MM.1S (cell line): ENCODE data around the gene GMCL2.

Source experiments
- DNase-seq: peaks from one replicate; pipeline ENCODE4 v3.0.0-alpha.2; 2015
- H2AFZ ChIP-seq: fragments of 300-600 bp; sonication (generic); 2 replicates; pipeline ENCODE4 v1.6.0; 2016; ENCODE audit warnings: antibody characterized with exemption, low read length
- H3F3A ChIP-seq: fragments of 300-600 bp; sonication (generic); 2 replicates; pipeline ENCODE4 v1.6.1; 2016; ENCODE audit warnings: mild to moderate bottlenecking, antibody characterized with exemption, low read length, moderate library complexity, mixed read lengths; ENCODE audit not compliant: insufficient read depth
- H3K27ac ChIP-seq: fragments of 300-600 bp; sonication (generic); 2 replicates; pipeline ENCODE4 v1.5.1; 2016; ENCODE audit warnings: mild to moderate bottlenecking, low read length
- H3K27me3 ChIP-seq: fragments of 300-600 bp; sonication (generic); replicated peaks from 2 replicates; pipeline ENCODE4 v1.6.0; 2016; ENCODE audit warnings: low read length; ENCODE audit not compliant: insufficient read depth
- H3K36me3 ChIP-seq: fragments of 300-600 bp; sonication (generic); replicated peaks from 2 replicates; pipeline ENCODE4 v1.6.1; 2016; ENCODE audit warnings: mild to moderate bottlenecking, low read length, mixed read lengths; ENCODE audit not compliant: insufficient read depth
- H3K4me1 ChIP-seq: fragments of 300-600 bp; sonication (generic); 2 replicates; pipeline ENCODE4 v1.6.1; 2016; ENCODE audit warnings: low read length, mixed read lengths
- H3K4me2 ChIP-seq: fragments of 300-600 bp; sonication (generic); 2 replicates; pipeline ENCODE4 v1.6.0; 2016; ENCODE audit warnings: low read depth, low read length
- H3K4me3 ChIP-seq: fragments of 300-600 bp; sonication (generic); 2 replicates; pipeline ENCODE4 v1.5.1; 2016; ENCODE audit warnings: low read length, mixed read lengths
- H3K79me2 ChIP-seq: fragments of 300-600 bp; sonication (generic); 2 replicates; pipeline ENCODE4 v1.6.1; 2016; ENCODE audit warnings: mixed run types, low read length, mixed read lengths
- H3K9ac ChIP-seq: fragments of 300-600 bp; sonication (generic); 2 replicates; pipeline ENCODE4 v1.6.1; 2016; ENCODE audit warnings: low read length, mixed read lengths
- H3K9me2 ChIP-seq: fragments of 300-600 bp; sonication (generic); replicated peaks from 2 replicates; pipeline ENCODE4 v1.6.1; 2016; ENCODE audit warnings: mild to moderate bottlenecking, low read length, mixed read lengths; ENCODE audit not compliant: insufficient read depth
- H3K9me3 ChIP-seq: fragments of 300-600 bp; sonication (generic); replicated peaks from 2 replicates; pipeline ENCODE4 v1.6.1; 2016; ENCODE audit warnings: mild to moderate bottlenecking, low read length, mixed read lengths; ENCODE audit not compliant: insufficient read depth
- H4K20me1 ChIP-seq: fragments of 300-600 bp; sonication (generic); 2 replicates; pipeline ENCODE4 v1.6.1; 2016; ENCODE audit warnings: mild to moderate bottlenecking, low read length, moderate library complexity, mixed read lengths; ENCODE audit not compliant: insufficient read depth
- CTCF ChIP-seq: fragments of 300-600 bp; sonication (generic); IDR thresholded peaks from 2 replicates; pipeline ENCODE4 v1.5.1; 2016; ENCODE audit warnings: antibody characterized with exemption, low read length, mixed read lengths
- EZH2 ChIP-seq: fragments of 300-600 bp; sonication (generic); optimal IDR thresholded peaks from 2 replicates; pipeline ENCODE3; 2017; ENCODE audit warnings: low read depth, mild to moderate bottlenecking, antibody characterized with exemption, low read length, mixed read lengths
- EZH2phosphoT487 ChIP-seq: fragments of 300-600 bp; sonication (generic); IDR thresholded peaks from 2 replicates; pipeline ENCODE4 v1.6.1; 2018; ENCODE audit warnings: antibody characterized with exemption, low read length

The GMCL2 gene

GRCh38 chr5:178155065-178155464 lies 32.1 kb downstream of the GMCL2 start:
- Histone ChIP-seq H3K9me2 (no peaks in the 10 kb centered on the region), H3K4me3 (no peak overlapping the region), H3K27me3 (no peaks in the 10 kb centered on the region; the same call in 1 of the 2 replicates), H4K20me1 (no peaks in the 10 kb centered on the region), H3K79me2 (peaks cover 34% of the 10 kb centered on the region), H3K9ac (no peak overlapping the region), H3F3A (no peaks in the 10 kb centered on the region; the same call in 1 of the 2 replicates), H3K27ac (no peak overlapping the region), H3K36me3 (peaks cover 5% of the 10 kb centered on the region; the same call in 1 of the 2 replicates), H3K4me2 (no peak overlapping the region), H2AFZ (no peak overlapping the region), H3K4me1 (no peaks in the 10 kb centered on the region), H3K9me3 (no peaks in the 10 kb centered on the region)
- TF ChIP-seq EZH2phosphoT487 (no peak), EZH2 (no peak), CTCF (no peak)
- no peak for DNase-seq

- peak; percentile 98 for DNase-seq
- peaks cover 3% of the 10 kb centered on the region; the same call in 1 of the 2 replicates for H3F3A ChIP-seq
- peaks cover 38% of the 10 kb centered on the region for H3K79me2 ChIP-seq
- no peak for TF ChIP-seq EZH2phosphoT487
- no peak for TF ChIP-seq EZH2
- TF ChIP-seq CTCF = no peak
- H3K9ac ChIP-seq = peak within 1 kb of the TSS; percentile 81
- H3K4me3 ChIP-seq = peak within 1 kb of the TSS; percentile 88
- peak within 1 kb of the TSS; percentile 30; the same call in 1 of the 2 replicates for H3K27ac ChIP-seq
- H3K27me3 ChIP-seq = no peaks in the 10 kb centered on the region
- H3K9me3 ChIP-seq = no peaks in the 10 kb centered on the region
- H3K9me2 ChIP-seq = no peaks in the 10 kb centered on the region
- no peaks in the 10 kb centered on the region for H3K4me1 ChIP-seq
- H4K20me1 ChIP-seq = no peaks in the 10 kb centered on the region
- peaks cover 11% of the 10 kb centered on the region; the same call in 1 of the 2 replicates for H3K36me3 ChIP-seq
- H3K4me2 ChIP-seq = peak within 1 kb of the TSS; percentile 79
- H2AFZ ChIP-seq = peak within 1 kb of the TSS; percentile 88
Measured at GRCh38 chr5:178153530-178154340, 33.4 kb downstream of the GMCL2 start, which contains the start of gene NHP2. Gene NHP2 (minus strand): TSS chr5:178153885. CDS start chr5:178153817, 68 bp downstream.

- Histone ChIP-seq H3K9me2 (no peaks in the 10 kb centered on the region), H3K9ac (peak overlapping the region; percentile 81), H3K4me1 (no peaks in the 10 kb centered on the region), H3K27me3 (no peaks in the 10 kb centered on the region), H3K79me2 (peaks cover 43% of the 10 kb centered on the region), H3K27ac (peak overlapping the region; percentile 30; the same call in 1 of the 2 replicates), H3K4me2 (peak overlapping the region; percentile 79), H2AFZ (peak overlapping the region; percentile 88; the same call in 1 of the 2 replicates), H3K9me3 (no peaks in the 10 kb centered on the region), H3K4me3 (peak overlapping the region; percentile 88), H4K20me1 (no peaks in the 10 kb centered on the region), H3K36me3 (peaks cover 11% of the 10 kb centered on the region; the same call in 1 of the 2 replicates), H3F3A (peaks cover 3% of the 10 kb centered on the region; the same call in 1 of the 2 replicates)
- TF ChIP-seq EZH2phosphoT487 = no peak
- TF ChIP-seq CTCF = no peak
- no peak for TF ChIP-seq EZH2
- DNase-seq = no peak
Measured at GRCh38 chr5:178152491-178153444, 34.4 kb downstream of the GMCL2 start.
